GM21786 (cell line): ENCODE measurements around the gene GRAP2.
"Not testable (repeated sequence)": the region's sequence is repeated elsewhere in the genome, so short reads cannot be mapped to it uniquely, and the experiment has no call there.

Experiments used
- ATAC-seq: cut with Tn5 transposase; IDR thresholded peaks from one replicate; pipeline ENCODE4 v1.9.1; 2021; ENCODE audit not compliant: unreplicated experiment

Gene GRAP2

GRCh38 chr22:39991159-39991860 is 90.4 kb downstream of the GRAP2 start:
- ATAC-seq, result no peak

- ATAC-seq, result no peak
These were observed 91.4 kb downstream of the GRAP2 start for GRCh38 chr22:39992088-39992826.

DNA sequence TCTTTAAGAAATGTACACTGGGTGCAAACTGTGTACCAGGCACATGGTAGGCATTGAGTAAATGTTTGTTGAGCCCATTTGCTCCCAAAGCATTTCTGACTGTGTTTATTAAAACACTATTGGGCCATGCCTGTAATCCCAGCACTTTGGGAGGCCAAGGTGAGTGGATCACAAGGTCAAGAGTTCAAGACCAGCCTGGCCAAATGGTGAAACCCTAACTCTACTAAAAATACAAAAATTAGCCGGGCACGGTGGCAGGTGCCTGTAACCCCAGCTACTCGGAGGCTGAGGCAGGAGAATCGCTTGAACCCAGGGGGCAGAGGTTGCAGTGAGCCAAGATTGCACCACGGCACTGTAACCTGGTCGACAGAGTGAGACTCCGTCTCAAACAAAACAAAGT is 92.0 kb downstream of the GRAP2 start:
- ATAC-seq, result not testable (repeated sequence)

DNA sequence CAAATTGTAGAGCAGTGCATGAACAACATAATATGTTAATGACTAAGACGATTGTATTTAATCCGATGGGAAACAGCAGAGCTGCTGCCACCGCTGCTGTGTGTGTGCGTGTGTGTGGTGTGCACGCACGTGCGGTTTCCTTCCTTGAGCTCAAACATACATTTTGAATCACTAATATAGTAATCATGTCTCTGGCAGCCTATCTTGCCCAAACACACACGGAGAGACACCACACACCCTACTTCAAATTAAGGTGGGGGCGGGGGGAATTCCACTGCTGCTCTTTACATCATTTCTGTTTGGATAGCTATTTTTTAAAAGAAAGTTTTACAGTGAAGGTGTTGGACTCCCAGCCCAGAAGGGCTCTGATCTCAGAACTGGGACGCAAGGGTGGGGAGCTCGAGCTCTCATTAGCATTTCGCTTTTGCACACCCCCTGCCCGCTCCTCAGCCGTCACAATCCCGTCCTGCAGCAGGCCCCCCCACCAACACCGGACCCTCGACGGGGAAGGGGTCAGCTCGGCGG is 93.2 kb downstream of the GRAP2 start:
- no peak for ATAC-seq

- ATAC-seq, result no peak
These were observed 93.9 kb downstream of the GRAP2 start, which contains the start of gene FAM83F for GRCh38 chr22:39994566-39995392. TSS of gene FAM83F (plus strand) at chr22:39994954. CDS start at chr22:39995043, 89 bp downstream.

- ATAC-seq, result no peak
These were observed 94.7 kb downstream of the GRAP2 start for GRCh38 chr22:39995393-39996252.

- ATAC-seq, result no peak
These were observed 95.8 kb downstream of the GRAP2 start for GRCh38 chr22:39996732-39997131.

DNA sequence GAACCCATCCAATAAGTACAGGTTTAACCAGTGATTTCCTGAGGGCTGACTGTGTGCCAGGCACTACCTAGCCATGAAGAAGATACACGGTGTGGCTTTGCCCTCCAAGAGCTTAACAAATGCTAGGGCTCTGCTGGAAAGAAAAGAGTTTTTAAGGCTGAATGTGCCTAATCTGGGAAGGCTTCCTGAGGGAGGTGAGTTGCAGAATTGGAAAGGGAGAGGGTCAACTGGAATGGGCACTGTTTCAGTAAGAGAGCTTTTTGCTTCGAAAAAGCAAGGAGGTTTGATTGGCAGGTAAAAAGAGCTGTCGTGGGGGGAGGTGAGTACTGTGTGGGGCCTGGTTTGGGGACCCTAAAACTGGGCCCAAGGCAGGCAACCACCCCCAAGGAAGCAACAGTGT is 96.5 kb downstream of the GRAP2 start:
- ATAC-seq, result no peak

- ATAC-seq, result no peak
These were observed 97.2 kb downstream of the GRAP2 start for GRCh38 chr22:39997939-39998726.

DNA sequence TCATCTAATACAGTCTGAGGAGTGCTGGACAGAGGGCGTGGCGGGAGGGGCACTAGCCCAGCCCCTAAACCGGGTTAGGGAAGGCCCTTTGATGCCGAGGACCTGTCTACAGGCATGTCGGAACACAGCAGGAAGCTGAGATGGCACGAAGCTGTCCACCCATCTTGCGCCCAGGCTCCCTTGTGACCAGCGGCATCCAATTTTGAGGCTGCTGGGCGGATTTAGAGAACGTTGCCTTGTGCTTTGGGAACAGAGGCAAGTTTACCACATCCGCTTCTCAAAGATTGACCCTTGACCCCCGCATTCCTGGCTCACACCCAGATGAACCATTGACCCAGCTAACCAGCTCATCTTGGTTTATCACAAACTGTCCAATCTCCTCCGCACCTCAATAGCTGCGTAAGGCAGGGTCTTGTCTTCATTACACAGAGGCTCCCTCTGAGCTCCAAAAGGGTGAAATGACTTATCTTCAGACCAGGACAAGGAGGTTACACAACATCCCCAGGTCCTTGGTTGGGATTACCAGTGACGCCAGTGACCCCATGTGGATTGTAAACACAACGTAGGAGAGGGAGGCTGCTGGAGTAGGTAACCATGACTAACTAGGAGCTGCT is 98.4 kb downstream of the GRAP2 start:
- ATAC-seq, result no peak

- no peak for ATAC-seq
These were observed 99.3 kb downstream of the GRAP2 start for GRCh38 chr22:40000171-40000570.

GRCh38 chr22:40001106-40001505 is 100.2 kb downstream of the GRAP2 start:
- ATAC-seq, result no peak

DNA sequence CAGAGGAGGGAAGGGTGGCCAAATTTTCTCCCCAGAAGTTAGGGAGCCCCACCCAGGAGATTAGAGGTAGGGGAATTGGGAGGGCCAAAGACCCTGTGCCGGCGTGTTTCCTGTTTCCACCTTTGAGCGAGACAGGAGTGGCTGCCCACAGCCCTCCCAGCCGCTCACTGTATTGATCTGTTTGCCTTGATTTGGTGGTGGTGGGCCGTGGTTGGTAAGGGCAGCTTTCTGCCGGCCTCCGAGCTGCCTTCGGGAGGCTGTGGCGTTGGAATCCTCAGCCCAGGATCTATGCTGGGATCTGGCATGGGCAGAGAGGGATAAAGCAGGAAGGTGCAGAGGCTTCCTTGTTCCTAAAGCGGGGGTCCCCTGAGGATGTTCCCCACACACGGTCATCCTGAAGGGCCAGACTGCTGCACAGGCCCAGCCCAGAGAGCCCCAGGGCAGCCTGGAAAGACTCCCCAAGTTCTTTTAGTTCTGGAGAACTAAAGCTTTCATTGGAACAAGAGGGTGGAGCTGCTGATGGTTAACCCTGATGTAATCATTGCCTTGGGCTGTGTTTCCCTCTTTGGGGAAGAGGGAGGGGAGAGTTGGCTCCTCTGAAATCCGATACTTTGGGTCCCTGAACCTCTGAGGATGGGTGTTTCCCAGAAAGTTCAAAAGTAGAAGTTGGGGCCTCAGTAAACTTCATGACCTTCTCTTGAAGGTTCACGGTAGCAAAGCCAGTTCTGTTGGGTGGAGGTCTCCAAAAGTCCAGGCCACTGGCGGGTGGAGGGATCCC is 101.1 kb downstream of the GRAP2 start:
- ATAC-seq, result no peak

DNA sequence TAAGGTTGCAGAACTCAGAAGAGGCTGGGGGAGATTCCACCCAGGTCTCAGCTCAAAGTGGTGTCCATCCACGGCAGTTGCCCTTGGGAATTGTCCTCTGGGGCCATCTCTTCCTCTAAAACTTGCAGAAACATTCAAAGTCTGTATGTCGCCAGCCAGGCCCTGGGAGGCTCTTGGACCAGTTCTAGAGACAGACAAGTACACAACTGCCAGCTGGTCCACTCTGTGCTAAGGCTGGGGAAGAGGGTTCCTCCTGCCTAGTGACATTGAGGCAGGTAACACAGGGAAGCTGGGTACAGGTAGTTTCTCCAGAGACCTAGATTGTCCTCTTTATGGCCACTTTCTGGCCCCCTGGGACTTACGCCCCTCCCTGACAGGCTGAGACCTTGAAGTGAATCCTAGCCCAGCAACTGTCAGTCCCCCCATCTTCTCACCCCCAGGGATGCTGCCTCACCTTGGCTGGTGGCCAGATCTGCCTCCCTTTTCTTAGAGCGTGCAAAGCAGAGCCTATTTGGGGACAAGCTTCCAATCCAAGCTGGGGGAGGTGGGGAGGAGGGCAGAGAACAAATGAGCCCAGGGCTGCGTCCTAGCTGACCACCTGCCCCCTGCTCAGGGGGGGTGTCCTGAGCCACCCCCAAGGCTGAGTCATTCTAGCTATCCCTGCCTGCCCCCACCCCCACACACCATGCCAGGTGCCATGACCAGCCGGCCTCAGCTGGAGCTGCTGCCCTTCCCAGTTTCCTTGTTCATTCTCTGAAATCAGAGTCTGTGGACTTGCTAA is 102.2 kb downstream of the GRAP2 start:
- ATAC-seq, result no peak

- no peak for ATAC-seq
These were observed 104.0 kb downstream of the GRAP2 start for GRCh38 chr22:40004836-40005235.

- ATAC-seq, result no peak
These were observed 105.8 kb downstream of the GRAP2 start for GRCh38 chr22:40006641-40007040.

GRCh38 chr22:40007853-40008710 is 107.2 kb downstream of the GRAP2 start:
- ATAC-seq, result no peak
